GM23248 (cell line): ENCODE data around the gene CTIF.

Source experiments
- EZH2 ChIP-seq: fragments of 200-600 bp; sonication (generic); IDR thresholded peaks from 2 replicates; pipeline ENCODE4 v1.6.1; 2018; ENCODE audit warnings: antibody characterized with exemption, mild to moderate bottlenecking; ENCODE audit not compliant: insufficient read depth, poor library complexity, severe bottlenecking
- EZH2phosphoT487 ChIP-seq: fragments of 200-600 bp; sonication (generic); IDR thresholded peaks from 2 replicates; pipeline ENCODE4 v1.6.1; 2018; ENCODE audit warnings: antibody characterized with exemption, moderate library complexity, mild to moderate bottlenecking, low read depth; ENCODE audit not compliant: insufficient read depth

DNA sequence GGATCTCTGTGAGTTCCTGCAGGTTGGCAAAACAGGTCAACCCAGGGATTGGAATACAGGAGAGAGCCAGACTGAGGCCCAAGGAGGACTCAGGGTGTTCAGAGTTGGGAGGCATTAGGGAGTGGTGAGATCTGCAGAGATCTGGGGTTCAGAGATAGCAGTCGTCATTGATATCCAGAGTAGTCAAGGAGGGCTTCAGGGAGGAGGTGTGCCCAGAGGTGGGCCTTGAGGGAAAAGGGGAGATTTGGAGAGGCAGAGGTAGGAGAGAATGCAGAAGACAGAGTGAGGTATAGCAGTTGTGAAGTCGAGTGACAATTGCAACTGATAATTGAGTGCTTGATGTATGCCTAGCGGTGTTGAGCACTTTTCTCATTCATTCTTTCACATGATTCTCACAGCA is 70.3 kb downstream of the CTIF start:
- TF ChIP-seq EZH2 (no peak), EZH2phosphoT487 (no peak)
